HUES64 (cell line): ENCODE measurements around the gene PIK3R5.

Experiments used
- H3K27ac ChIP-seq: 2 replicates; pipeline ENCODE4 v1.7.0; 2013; ENCODE audit warnings: low read depth, low read length, inconsistent platforms
- H3K27me3 ChIP-seq: 2 replicates; pipeline ENCODE4 v1.6.1; 2013; ENCODE audit warnings: mild to moderate bottlenecking, low read length; ENCODE audit not compliant: insufficient read depth
- H3K36me3 ChIP-seq: 2 replicates; pipeline ENCODE4 v1.6.1; 2013; ENCODE audit warnings: mild to moderate bottlenecking, low read length; ENCODE audit not compliant: insufficient read depth
- H3K4me1 ChIP-seq: 2 replicates; pipeline ENCODE4 v1.6.1; 2013; ENCODE audit warnings: mild to moderate bottlenecking, low read length, moderate library complexity; ENCODE audit not compliant: insufficient read depth
- H3K4me3 ChIP-seq: 2 replicates; pipeline ENCODE4 v1.5.1; 2013; ENCODE audit warnings: mild to moderate bottlenecking, low read length, moderate library complexity
- H3K9ac ChIP-seq: 2 replicates; pipeline ENCODE4 v1.6.1; 2013; ENCODE audit warnings: mild to moderate bottlenecking, low read depth, low read length
- H3K9me3 ChIP-seq: 2 replicates; pipeline ENCODE4 v1.6.1; 2013; ENCODE audit warnings: low read depth, low read length; ENCODE audit not compliant: insufficient read depth
- WGBS: fragments of 150-250, 120-280 bp; methylation state at CpG from one replicate; pipeline ENCODE4 v1.1.7; 2013; ENCODE audit warnings: missing lambda C conversion rate; 5-methylcytosine and 5-hydroxymethylcytosine counted together

The PIK3R5 gene

DNA sequence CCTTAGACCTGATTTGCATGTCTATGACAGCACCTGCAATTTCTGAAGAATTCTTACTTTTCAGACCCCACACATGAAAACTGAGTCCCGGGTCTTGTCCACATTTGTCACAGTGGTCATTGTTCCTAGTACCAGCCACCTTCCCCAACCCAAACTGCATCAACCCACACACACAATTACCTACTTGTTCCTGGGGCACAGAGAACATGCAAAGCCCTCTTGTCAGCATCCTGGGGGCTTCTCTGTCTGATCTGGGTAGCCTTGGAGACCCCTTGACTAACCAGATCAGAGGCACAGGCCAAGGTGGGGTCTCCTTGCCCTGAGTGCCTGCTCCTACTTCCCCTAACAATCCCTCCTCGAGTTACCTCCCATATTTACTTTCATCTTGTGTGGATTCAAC lies 61.3 kb downstream of the PIK3R5 start:
- no peak overlapping the region for H3K9ac ChIP-seq
- no peaks in the 10 kb centered on the region for H3K27me3 ChIP-seq
- H3K9me3 ChIP-seq = no peaks in the 10 kb centered on the region
- H3K4me1 ChIP-seq = peaks cover 10% of the 10 kb centered on the region; the same call in 1 of the 2 replicates
- no peaks in the 10 kb centered on the region for H3K36me3 ChIP-seq
- no peak overlapping the region for H3K4me3 ChIP-seq
- no peak overlapping the region for H3K27ac ChIP-seq
- WGBS = 75% methylated on average over 1 of the region's 2 CpGs

GRCh38 chr17:8900626-8901585 lies 64.6 kb downstream of the PIK3R5 start:
- Histone ChIP-seq H3K4me1 (peaks cover 10% of the 10 kb centered on the region; the same call in 1 of the 2 replicates), H3K36me3 (no peaks in the 10 kb centered on the region), H3K27ac (0 out of 2 replicates have a peak overlapping the region, but pooled peaks have one; percentile 26), H3K4me3 (peak overlapping the region; percentile 3; the same call in 1 of the 2 replicates), H3K27me3 (no peaks in the 10 kb centered on the region), H3K9me3 (no peaks in the 10 kb centered on the region), H3K9ac (no peak overlapping the region)
- 50% methylated on average over 15 of the region's 15 CpGs for WGBS

GRCh38 chr17:8900207-8900606 lies 65.3 kb downstream of the PIK3R5 start:
- H3K9ac ChIP-seq = no peak overlapping the region
- H3K36me3 ChIP-seq = no peaks in the 10 kb centered on the region
- no peak overlapping the region for H3K27ac ChIP-seq
- WGBS = 89% methylated on average over 6 of the region's 6 CpGs
- no peaks in the 10 kb centered on the region for H3K27me3 ChIP-seq
- H3K4me3 ChIP-seq = peak overlapping the region; percentile 3; the same call in 1 of the 2 replicates
- peaks cover 10% of the 10 kb centered on the region; the same call in 1 of the 2 replicates for H3K4me1 ChIP-seq
- H3K9me3 ChIP-seq = no peaks in the 10 kb centered on the region

DNA sequence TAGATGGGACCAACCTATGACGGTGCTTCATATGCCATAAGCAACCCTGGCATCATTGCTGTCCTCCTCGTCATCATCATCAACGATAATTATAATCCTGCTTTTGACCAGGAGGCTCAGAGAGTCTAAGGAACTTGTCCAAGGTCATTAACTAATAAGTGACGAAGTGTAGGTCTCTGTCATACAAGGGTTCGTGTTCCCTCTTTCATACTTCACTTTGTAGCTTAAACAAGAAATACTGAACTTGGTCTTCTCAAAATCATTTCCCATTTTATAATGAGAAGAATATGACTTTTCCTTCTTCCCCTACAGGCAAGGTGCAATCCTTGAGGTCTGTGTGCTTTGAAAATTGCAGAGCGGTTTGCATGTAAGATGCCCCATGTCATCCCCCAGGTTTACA lies 66.9 kb downstream of the PIK3R5 start:
- H3K36me3 ChIP-seq = no peaks in the 10 kb centered on the region

GRCh38 chr17:8898126-8898525 lies 67.4 kb downstream of the PIK3R5 start:
- Histone ChIP-seq H3K27me3 (0 out of 2 replicates have a peak, but pooled peaks cover 6% of the 10 kb centered on the region), H3K9ac (no peak overlapping the region), H3K27ac (no peak overlapping the region), H3K9me3 (no peaks in the 10 kb centered on the region), H3K4me1 (peaks cover 17% of the 10 kb centered on the region), H3K36me3 (no peaks in the 10 kb centered on the region), H3K4me3 (no peak overlapping the region)
- 89% methylated on average over 2 of the region's 2 CpGs for WGBS

More for the DNA sequence above, 66.9 kb downstream of the PIK3R5 start:
- 0 out of 2 replicates have a peak, but pooled peaks cover 6% of the 10 kb centered on the region for H3K27me3 ChIP-seq
- H3K9me3 ChIP-seq = no peaks in the 10 kb centered on the region
- no peak overlapping the region for H3K9ac ChIP-seq
- 95% methylated on average over 6 of the region's 6 CpGs for WGBS
- H3K4me3 ChIP-seq = no peak overlapping the region
- no peak overlapping the region for H3K27ac ChIP-seq
- peaks cover 16% of the 10 kb centered on the region for H3K4me1 ChIP-seq

GRCh38 chr17:8896641-8897635 lies 68.6 kb downstream of the PIK3R5 start:
- Histone ChIP-seq H3K27me3 (0 out of 2 replicates have a peak, but pooled peaks cover 6% of the 10 kb centered on the region), H3K9ac (no peak overlapping the region), H3K9me3 (no peaks in the 10 kb centered on the region), H3K4me3 (no peak overlapping the region), H3K4me1 (peaks cover 17% of the 10 kb centered on the region), H3K36me3 (no peaks in the 10 kb centered on the region), H3K27ac (no peak overlapping the region)
- 87% methylated on average over 12 of the region's 12 CpGs for WGBS

- Histone ChIP-seq H3K9ac (no peak overlapping the region), H3K4me1 (peaks cover 17% of the 10 kb centered on the region), H3K36me3 (no peaks in the 10 kb centered on the region), H3K27me3 (0 out of 2 replicates have a peak, but pooled peaks cover 6% of the 10 kb centered on the region), H3K4me3 (no peak overlapping the region), H3K27ac (no peak overlapping the region), H3K9me3 (no peaks in the 10 kb centered on the region)
- WGBS = 91% methylated on average over 3 of the region's 3 CpGs
Measured at GRCh38 chr17:8896087-8896486, 69.4 kb downstream of the PIK3R5 start.

DNA sequence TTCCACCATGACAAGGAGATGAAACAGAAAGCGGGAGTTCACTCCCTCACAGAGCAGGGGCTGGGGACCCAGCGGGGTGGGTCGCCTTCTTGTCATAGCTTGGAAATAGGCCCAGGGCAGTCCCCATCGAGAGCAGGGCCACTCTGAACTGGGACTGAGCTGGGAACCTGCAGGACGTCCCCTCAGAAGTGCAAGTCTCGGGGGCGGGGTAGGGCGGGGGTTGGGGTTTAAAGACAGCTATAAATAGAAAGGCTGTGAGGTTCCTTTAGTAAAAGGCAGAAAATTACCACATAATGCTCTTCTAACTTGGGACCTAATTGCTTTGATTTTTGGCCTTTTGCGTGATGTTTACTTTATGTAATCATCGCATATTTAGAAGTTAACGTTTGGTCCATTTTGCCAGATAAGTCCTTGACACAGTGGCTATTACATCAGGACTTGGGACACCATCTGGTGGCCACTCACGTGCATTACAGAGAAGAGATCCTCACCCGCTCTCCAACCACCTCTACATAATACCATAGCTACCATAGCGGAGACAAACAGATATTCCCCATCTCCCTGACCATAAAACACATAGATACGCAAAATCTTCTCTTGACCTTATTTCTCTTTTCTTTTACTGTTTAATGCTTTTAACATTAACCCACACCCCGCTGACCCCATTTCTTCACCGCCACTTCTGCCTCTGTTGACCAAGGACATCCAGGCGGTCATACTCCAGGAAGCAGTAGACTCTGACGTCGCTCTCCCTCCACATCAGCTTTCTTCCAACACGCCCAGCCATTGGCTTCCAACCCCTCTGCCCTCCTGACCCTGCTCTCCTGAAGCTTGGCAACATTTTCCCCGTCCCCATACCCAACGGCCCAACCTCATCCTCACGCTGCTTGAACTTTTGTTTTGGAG lies 70.6 kb downstream of the PIK3R5 start:
- Histone ChIP-seq H3K27me3 (0 out of 2 replicates have a peak, but pooled peaks cover 6% of the 10 kb centered on the region), H3K9me3 (no peaks in the 10 kb centered on the region), H3K27ac (no peak overlapping the region), H3K4me3 (peak overlapping the region; percentile 45), H3K9ac (no peak overlapping the region), H3K36me3 (no peaks in the 10 kb centered on the region), H3K4me1 (peaks cover 7% of the 10 kb centered on the region; the same call in 1 of the 2 replicates)
- WGBS = 34% methylated on average over 24 of the region's 24 CpGs

GRCh38 chr17:8894202-8894671 lies 71.3 kb downstream of the PIK3R5 start:
- Histone ChIP-seq H3K27ac (no peak overlapping the region), H3K4me3 (peak overlapping the region; percentile 45), H3K27me3 (0 out of 2 replicates have a peak, but pooled peaks cover 6% of the 10 kb centered on the region), H3K4me1 (peaks cover 7% of the 10 kb centered on the region; the same call in 1 of the 2 replicates), H3K36me3 (no peaks in the 10 kb centered on the region), H3K9ac (no peak overlapping the region), H3K9me3 (no peaks in the 10 kb centered on the region)
- 12% methylated on average over 17 of the region's 17 CpGs for WGBS
